HEK293 (cell line): ENCODE measurements around the gene GRB10.
"Not testable (repeated sequence)": the region's sequence is repeated elsewhere in the genome, so short reads cannot be mapped to it uniquely, and the experiment has no call there.

Experiments used
- CTCF ChIA-PET: fragments of 350-600 bp; formaldehyde crosslinking; extraction: SDS; loops from one replicate; lab custom pipeline; 2021; ENCODE audit warnings: antibody characterized with exemption; lab: Yijun Ruan, JAX
- POLR2A ChIA-PET: fragments of 300-600 bp; formaldehyde crosslinking; extraction: SDS; loops from one replicate; lab custom pipeline; 2020; ENCODE audit warnings: antibody characterized with exemption, inconsistent platforms; lab: Yijun Ruan, JAX
- H3K27ac ChIP-seq: fragments of 200-500 bp; sonication (Bioruptor generic); 2 replicates; pipeline ENCODE4 v1.5.1; 2014; ENCODE audit warnings: low read depth, low read length, control low read depth, inconsistent platforms; ENCODE audit errors: extremely low read depth
- H3K36me3 ChIP-seq, 2 experiments: fragments of 200-500 bp in 1 of 2; sonication (Bioruptor generic) in 1 of 2; 1 replicate in 1 of 2; 2 replicates in 1 of 2; pipeline ENCODE4 v1.5.1; 2014 to 2017; ENCODE audit warnings: inconsistent platforms in 2 of 2, low read length in 2 of 2; ENCODE audit not compliant: control insufficient read depth in 2 of 2, insufficient read depth in 1 of 2
- H3K4me1 ChIP-seq: fragments of 200-500 bp; sonication (Bioruptor generic); 2 replicates; pipeline ENCODE4 v1.5.1; 2014; ENCODE audit warnings: mild to moderate bottlenecking, low read length, inconsistent platforms; ENCODE audit not compliant: control insufficient read depth, insufficient read depth
- H3K4me3 ChIP-seq: 2 replicates; pipeline ENCODE4 v1.5.1; 2011; ENCODE audit warnings: low read depth, mild to moderate bottlenecking, control low read depth, low read length, moderate library complexity
- H3K9me3 ChIP-seq: fragments of 200-500 bp; sonication (Bioruptor generic); 2 replicates; pipeline ENCODE4 v1.5.1; 2014; ENCODE audit warnings: low read depth, low read length, inconsistent platforms; ENCODE audit not compliant: control insufficient read depth, insufficient read depth
- BCL11A ChIP-seq: fragments of 450-650 bp; formaldehyde crosslinking; IDR thresholded peaks from 2 replicates; pipeline ENCODE4 v1.5.1; 2016; ENCODE audit warnings: low read depth, missing biosample characterization, missing genetic modification characterization
- BCL11B ChIP-seq: fragments of 450-650 bp; formaldehyde crosslinking; IDR thresholded peaks from 2 replicates; pipeline ENCODE4 v1.5.1; 2016; ENCODE audit warnings: low read depth, missing biosample characterization, missing genetic modification characterization
- GLI2 ChIP-seq: fragments of 450-650 bp; formaldehyde crosslinking; IDR thresholded peaks from 2 replicates; pipeline ENCODE4; 2017; ENCODE audit warnings: missing biosample characterization, missing genetic modification characterization, low read depth, borderline replicate concordance
- SETDB1 ChIP-seq: IDR thresholded peaks from one replicate; pipeline ENCODE4 v1.6.1; 2017; ENCODE audit warnings: mild to moderate bottlenecking, low read length, moderate library complexity, mixed read lengths; ENCODE audit not compliant: insufficient read length
- ZNF221 ChIP-seq: fragments of 450-650 bp; formaldehyde crosslinking; IDR thresholded peaks from 2 replicates; pipeline ENCODE4 v1.5.1; 2017; ENCODE audit warnings: missing biosample characterization, missing genetic modification characterization, borderline replicate concordance
- ZNF398 ChIP-seq: fragments of 450-650 bp; formaldehyde crosslinking; IDR thresholded peaks from 2 replicates; pipeline ENCODE4 v1.5.1; 2017; ENCODE audit warnings: missing biosample characterization, missing genetic modification characterization
- ZNF488 ChIP-seq: fragments of 450-650 bp; formaldehyde crosslinking; IDR thresholded peaks from 2 replicates; pipeline ENCODE4 v1.5.1; 2016; ENCODE audit warnings: missing biosample characterization, missing genetic modification characterization
- ZNF518A ChIP-seq: fragments of 450-650 bp; formaldehyde crosslinking; conservative IDR thresholded peaks from 2 replicates; pipeline ENCODE4 v1.5.1; 2016; ENCODE audit warnings: low read depth, missing biosample characterization, missing genetic modification characterization
- ZNF529 ChIP-seq: fragments of 450-650 bp; formaldehyde crosslinking; IDR thresholded peaks from 2 replicates; pipeline ENCODE4 v1.5.1; 2017; ENCODE audit warnings: missing genetic modification characterization, missing biosample characterization; ENCODE audit not compliant: insufficient replicate concordance

GRB10 gene

GRCh38 chr7:50583295-50583694 lies 199.4 kb downstream of the GRB10 start:
- POLR2A ChIA-PET, CTCF ChIA-PET, H3K4me1 ChIP-seq, H3K9me3 ChIP-seq, H3K4me3 ChIP-seq, H3K27ac ChIP-seq, H3K36me3 ChIP-seq: not testable (repeated sequence)
- TF ChIP-seq SETDB1 = peak; percentile 74

GRCh38 chr7:50582271-50582670 lies 200.4 kb downstream of the GRB10 start:
- POLR2A ChIA-PET, H3K4me3 ChIP-seq, H3K27ac ChIP-seq, H3K4me1 ChIP-seq, H3K36me3 ChIP-seq, H3K9me3 ChIP-seq, CTCF ChIA-PET: not testable (repeated sequence)

- H3K4me1 ChIP-seq, H3K4me3 ChIP-seq, POLR2A ChIA-PET, H3K9me3 ChIP-seq, H3K27ac ChIP-seq, H3K36me3 ChIP-seq, CTCF ChIA-PET: not testable (repeated sequence)
These were observed 202.0 kb downstream of the GRB10 start for GRCh38 chr7:50580666-50581065.

GRCh38 chr7:50580057-50580456 lies 202.6 kb downstream of the GRB10 start:
- CTCF ChIA-PET = no interaction called here
- Histone ChIP-seq H3K4me3 (no peak overlapping the region), H3K27ac (no peak overlapping the region), H3K9me3 (no peaks in the 10 kb centered on the region), H3K36me3 (no peaks in the 10 kb centered on the region), H3K4me1 (no peaks in the 10 kb centered on the region)
- TF ChIP-seq ZNF488 (tag by site-specific recombination) = no peak
- POLR2A ChIA-PET = no interaction called here

GRCh38 chr7:50578105-50578504 lies 204.6 kb downstream of the GRB10 start:
- H3K4me3 ChIP-seq, POLR2A ChIA-PET, H3K9me3 ChIP-seq, H3K4me1 ChIP-seq, H3K36me3 ChIP-seq, H3K27ac ChIP-seq, CTCF ChIA-PET: not testable (repeated sequence)

GRCh38 chr7:50577569-50577968 lies 205.1 kb downstream of the GRB10 start:
- CTCF ChIA-PET = no interaction called here

More at GRCh38 chr7:50577569-50577968, 205.1 kb downstream of the GRB10 start:
- POLR2A ChIA-PET = no interaction called here
- Histone ChIP-seq H3K4me1 (no peaks in the 10 kb centered on the region), H3K36me3 (no peaks in the 10 kb centered on the region), H3K4me3 (no peak overlapping the region), H3K9me3 (no peaks in the 10 kb centered on the region), H3K27ac (no peak overlapping the region)
- TF ChIP-seq ZNF398 (tag by site-specific recombination) (no peak), ZNF518A (tag by site-specific recombination) (no peak), ZNF221 (tag by site-specific recombination) (no peak), ZNF529 (tag by site-specific recombination) (no peak), BCL11A (tag by site-specific recombination) (no peak), BCL11B (no peak), GLI2 (tag by site-specific recombination) (no peak)
